Dedifferentiated amniotic fluid mesenchymal stem cell (primary cell): Measurements from ENCODE around the gene THUMPD2.

ENCODE experiments used
- DNase-seq: peaks from one replicate; pipeline ENCODE4 v3.0.0-alpha.2; 2016; ENCODE audit errors: extremely low spot score

The THUMPD2 gene

GRCh38 chr2:39718483-39718882 is 60.6 kb downstream of the THUMPD2 start:
- DNase-seq: peak; percentile 43

- DNase-seq: no peak
Observed at GRCh38 chr2:39717067-39717466, 62.0 kb downstream of the THUMPD2 start.

- DNase-seq: no peak
Observed at GRCh38 chr2:39715822-39716221, 63.2 kb downstream of the THUMPD2 start.

- no peak for DNase-seq
Observed at GRCh38 chr2:39715095-39715494, 64.0 kb downstream of the THUMPD2 start.

GRCh38 chr2:39712953-39713352 is 66.1 kb downstream of the THUMPD2 start:
- no peak for DNase-seq

- no peak for DNase-seq
Observed at GRCh38 chr2:39710807-39711206, 68.3 kb downstream of the THUMPD2 start.

- DNase-seq: no peak
Observed at GRCh38 chr2:39708003-39708402, 71.1 kb downstream of the THUMPD2 start.

- no peak for DNase-seq
Observed at GRCh38 chr2:39706945-39707344, 72.1 kb downstream of the THUMPD2 start.

- no peak for DNase-seq
Observed at GRCh38 chr2:39706312-39706711, 72.7 kb downstream of the THUMPD2 start.

- DNase-seq: no peak
Observed at GRCh38 chr2:39705638-39706037, 73.4 kb downstream of the THUMPD2 start.

GRCh38 chr2:39704540-39704939 is 74.5 kb downstream of the THUMPD2 start:
- no peak for DNase-seq

- no peak for DNase-seq
Observed at GRCh38 chr2:39703181-39703872, 75.7 kb downstream of the THUMPD2 start.

- DNase-seq: no peak
Observed at GRCh38 chr2:39701137-39701536, 77.9 kb downstream of the THUMPD2 start.

GRCh38 chr2:39697454-39697853 is 81.6 kb downstream of the THUMPD2 start:
- DNase-seq: no peak

GRCh38 chr2:39696838-39697237 is 82.2 kb downstream of the THUMPD2 start:
- peak; percentile 62 for DNase-seq

GRCh38 chr2:39696101-39696553 is 82.9 kb downstream of the THUMPD2 start:
- peak; percentile 58 for DNase-seq

GRCh38 chr2:39693245-39693644 is 85.8 kb downstream of the THUMPD2 start:
- no peak for DNase-seq

- DNase-seq: no peak
Observed at GRCh38 chr2:39689876-39690275, 89.2 kb downstream of the THUMPD2 start.

GRCh38 chr2:39689272-39689841 is 89.7 kb downstream of the THUMPD2 start:
- no peak for DNase-seq

- DNase-seq: no peak
Observed at GRCh38 chr2:39688181-39688580, 90.9 kb downstream of the THUMPD2 start.

- no peak for DNase-seq
Observed at GRCh38 chr2:39686456-39686855, 92.6 kb downstream of the THUMPD2 start.
